HG03045 (cell line): ENCODE data around the gene ARMC9.
"Not testable (repeated sequence)": the region's sequence is repeated elsewhere in the genome, so short reads cannot be mapped to it uniquely, and the experiment has no call there.

ENCODE experiments used
- ATAC-seq: cut with Tn5 transposase; IDR thresholded peaks from one replicate; pipeline ENCODE4 v1.9.1; 2021; ENCODE audit warnings: mild to moderate bottlenecking, moderate library complexity; ENCODE audit not compliant: unreplicated experiment

ARMC9 gene

DNA sequence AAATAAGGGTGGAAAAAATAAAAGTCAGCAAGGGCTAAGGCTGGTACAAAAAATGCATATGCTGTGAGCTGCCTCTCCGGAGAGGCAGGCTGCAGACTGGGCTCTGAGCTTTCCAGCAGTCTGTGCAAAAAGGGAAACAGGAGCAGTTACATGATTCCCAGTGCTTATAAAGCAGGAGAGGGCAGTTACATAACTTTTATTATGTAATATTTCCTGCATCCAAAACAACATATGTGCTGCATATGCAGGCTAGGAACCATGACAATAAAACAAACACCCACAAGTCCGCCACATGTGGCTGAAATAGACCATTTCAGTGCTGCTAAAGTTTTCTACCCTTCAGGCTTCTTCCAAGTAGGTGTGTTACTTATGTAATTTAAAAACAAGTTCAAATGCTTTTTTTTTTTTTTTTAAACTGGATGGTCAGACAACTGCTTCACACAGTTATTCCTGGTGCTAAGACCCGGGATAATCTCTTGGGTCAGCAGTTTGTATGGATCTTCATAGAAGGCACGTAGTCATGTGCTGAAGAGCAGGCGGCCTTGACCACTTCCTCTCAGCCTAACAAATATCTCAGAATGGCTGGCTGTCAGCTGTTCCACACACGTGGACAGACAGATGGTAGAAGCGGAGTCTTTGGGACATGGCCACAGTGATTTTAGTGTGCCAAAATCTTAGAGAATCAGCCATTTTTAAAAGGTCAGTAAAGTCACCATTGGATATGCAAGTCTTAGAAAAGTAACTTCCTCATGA lies 43.5 kb downstream of the ARMC9 start:
- no peak for ATAC-seq

DNA sequence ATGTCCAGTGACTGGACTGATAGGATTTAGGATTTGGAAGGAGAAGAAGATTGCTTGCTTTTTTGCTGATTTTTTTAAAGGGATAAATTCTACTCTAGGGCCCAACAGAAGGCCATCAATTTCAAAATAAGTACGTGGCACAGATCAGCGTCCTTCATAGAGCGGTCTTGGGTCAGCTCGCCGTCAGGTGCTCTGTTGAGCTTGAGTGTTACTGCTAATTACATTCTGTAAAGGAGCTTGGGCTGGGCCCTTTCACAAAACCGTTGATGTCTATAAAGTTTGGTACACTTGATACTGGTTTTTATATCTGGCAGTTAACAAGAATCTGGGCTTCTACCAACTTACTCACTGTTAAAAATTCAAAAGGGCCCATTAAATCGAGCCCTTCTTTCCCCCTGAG lies 45.4 kb downstream of the ARMC9 start:
- ATAC-seq = no peak

DNA sequence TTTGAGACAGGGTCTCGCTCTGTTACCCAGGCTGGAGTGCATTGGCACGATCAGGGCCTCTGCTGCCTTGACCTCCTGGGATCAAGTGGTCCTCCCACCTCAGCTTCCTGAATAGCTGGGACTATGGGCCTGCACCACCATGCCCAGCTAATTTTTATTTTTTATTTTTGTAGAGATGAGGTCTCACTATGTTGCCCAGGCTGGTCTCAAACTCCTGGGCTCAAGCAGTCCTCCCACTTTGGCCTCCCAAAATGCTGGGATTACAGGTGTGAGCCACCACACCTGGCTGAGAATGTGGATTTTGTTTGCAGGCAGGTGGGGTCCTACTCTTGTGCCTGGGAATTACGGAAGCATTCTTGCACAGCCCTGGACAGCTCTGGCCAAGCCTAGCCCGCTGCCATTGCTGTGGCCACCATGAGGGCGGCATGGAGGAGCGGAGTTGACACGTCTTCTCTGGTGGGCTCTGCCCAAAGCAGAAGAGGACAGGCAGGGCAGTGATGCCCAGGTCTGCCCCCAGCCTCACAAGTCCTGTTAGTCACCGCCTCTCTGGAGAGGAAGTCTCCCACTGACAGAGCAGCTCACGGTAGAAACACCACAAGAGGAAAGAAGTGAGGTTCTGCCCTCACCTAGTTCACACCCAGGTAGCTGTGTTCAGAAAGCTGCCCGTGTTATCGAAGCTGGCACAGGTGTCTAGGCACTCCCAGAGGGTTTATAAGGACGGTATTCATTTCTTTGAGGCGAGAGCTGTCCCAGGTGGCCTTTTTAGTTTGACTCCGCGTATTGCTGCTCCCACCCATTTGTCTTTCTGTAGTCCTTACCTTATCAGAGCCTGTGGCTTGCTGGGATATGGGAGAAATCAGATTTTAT lies 46.2 kb downstream of the ARMC9 start:
- ATAC-seq = no peak

DNA sequence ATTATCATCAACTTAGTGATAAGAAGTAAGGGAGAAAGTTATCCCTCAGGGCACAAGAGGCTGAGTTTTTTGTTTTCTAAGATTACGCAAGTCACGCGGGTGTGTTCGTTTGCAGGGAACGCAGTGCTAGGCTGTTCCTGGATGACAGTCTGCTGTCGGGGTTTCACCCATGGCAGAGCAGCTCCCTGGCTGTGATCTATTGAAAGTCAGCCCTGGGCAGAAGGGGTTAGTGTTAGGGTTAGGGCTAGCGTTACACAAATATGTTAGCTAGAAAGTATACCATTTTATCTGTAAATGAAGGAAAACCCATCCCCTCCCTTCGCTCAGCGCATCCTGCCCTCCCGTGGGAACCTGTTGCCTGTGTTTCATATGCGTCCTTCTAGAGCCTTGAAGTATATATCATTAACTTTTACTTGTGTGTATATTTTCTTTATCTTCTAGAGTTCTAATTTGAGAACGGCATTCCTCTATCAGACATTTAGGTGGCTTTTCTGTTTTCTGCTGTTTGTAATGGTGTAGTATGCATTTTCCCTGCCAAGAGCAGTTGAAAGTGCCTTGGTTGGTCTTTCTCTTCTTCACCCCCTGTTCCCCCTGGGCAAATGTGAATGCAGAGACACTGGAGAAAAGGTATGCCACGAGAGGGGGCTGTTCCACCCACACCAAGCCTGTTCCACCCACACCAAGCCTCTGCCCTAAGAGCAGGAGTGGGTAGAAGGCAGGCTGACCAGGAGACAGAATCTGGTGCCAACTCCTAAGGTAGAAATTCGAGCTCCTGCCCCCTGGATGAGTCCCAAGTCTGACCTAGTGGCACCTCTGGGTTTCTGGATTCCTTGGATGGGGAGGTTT lies 47.0 kb downstream of the ARMC9 start:
- no peak for ATAC-seq

- no peak for ATAC-seq
Measured at GRCh38 chr2:231246171-231246842, 47.9 kb downstream of the ARMC9 start.

DNA sequence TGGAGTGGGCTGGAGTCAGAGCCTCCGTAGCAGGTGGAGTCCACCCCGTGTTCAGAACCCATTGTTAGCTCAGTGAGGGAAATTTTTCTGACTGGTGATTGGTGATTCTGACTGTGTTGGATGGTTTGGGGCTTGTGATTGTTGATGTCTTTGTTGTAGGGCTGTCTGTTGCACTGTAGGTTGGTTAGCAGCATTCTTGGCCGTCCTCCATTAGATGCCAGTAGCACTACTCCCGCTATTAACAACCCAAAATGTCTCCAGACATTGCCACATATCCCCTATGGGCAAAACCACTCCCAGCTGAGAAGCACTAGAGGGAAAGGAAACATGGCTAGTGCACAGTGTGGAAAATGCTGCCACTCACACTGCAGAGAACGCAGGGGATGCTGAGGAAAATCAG lies 51.7 kb downstream of the ARMC9 start:
- ATAC-seq = no peak

- no peak for ATAC-seq
Measured at GRCh38 chr2:231250698-231251097, 52.3 kb downstream of the ARMC9 start.

DNA sequence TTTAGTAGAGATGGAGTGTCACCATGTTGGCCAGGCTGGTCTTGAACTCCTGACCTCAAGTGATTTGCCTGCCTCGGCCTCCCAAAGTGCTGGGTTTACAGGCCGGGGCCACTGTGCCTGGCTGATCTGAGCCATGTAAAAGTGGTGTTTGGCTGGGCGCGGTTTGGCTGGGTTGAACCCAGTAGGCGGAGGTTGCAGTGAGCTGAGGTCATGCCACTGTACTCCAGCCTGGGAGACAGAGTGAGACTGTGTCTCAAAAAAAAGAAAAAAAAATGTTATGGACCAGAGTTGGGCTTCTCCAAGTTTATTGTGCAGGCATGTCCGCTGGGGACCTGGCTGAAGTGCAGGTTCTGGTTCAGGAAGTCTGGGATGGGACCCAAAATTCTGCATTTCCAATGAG lies 54.9 kb downstream of the ARMC9 start:
- not testable (repeated sequence) for ATAC-seq

DNA sequence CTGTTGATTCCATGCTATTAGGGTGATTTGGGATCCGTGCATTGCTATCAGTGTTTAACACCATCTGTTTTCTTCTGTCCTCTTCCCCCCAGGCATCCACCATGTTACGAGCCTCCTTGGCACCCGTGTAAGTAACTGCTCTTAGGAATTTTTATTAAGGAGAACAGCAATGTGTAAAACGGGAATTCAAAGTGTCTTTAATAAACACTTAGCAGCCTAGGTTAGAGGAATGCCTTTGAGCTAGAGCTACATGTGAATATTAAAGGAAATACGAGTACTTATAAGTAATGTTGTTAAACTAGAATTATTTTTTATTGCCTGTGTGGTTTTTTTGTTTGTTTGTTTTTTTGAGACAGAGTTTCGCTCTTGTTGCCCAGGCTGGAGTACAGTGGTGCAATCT lies 58.1 kb downstream of the ARMC9 start:
- ATAC-seq = no peak

DNA sequence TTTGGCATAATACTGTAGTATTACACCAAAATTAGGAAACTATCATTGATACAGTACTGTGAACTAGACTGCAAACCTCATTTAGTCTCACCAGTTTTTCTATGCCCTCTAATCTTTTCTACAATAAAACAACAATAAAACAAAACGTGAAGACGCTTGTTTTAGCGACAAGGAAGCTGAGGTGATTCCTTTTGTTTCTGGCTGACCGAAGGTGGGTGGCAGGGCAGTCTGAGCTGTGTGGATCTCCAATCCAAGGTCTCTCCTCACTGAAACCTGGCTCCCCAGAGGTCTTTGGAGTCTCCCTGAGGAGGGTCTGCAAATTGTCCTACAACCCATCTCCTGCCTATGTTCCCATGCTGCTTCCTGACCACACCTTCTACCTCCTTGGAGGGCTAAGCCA lies 59.3 kb downstream of the ARMC9 start:
- ATAC-seq = no peak

GRCh38 chr2:231258701-231259100 lies 60.3 kb downstream of the ARMC9 start:
- ATAC-seq = no peak

GRCh38 chr2:231259104-231259503 lies 60.7 kb downstream of the ARMC9 start:
- no peak for ATAC-seq

DNA sequence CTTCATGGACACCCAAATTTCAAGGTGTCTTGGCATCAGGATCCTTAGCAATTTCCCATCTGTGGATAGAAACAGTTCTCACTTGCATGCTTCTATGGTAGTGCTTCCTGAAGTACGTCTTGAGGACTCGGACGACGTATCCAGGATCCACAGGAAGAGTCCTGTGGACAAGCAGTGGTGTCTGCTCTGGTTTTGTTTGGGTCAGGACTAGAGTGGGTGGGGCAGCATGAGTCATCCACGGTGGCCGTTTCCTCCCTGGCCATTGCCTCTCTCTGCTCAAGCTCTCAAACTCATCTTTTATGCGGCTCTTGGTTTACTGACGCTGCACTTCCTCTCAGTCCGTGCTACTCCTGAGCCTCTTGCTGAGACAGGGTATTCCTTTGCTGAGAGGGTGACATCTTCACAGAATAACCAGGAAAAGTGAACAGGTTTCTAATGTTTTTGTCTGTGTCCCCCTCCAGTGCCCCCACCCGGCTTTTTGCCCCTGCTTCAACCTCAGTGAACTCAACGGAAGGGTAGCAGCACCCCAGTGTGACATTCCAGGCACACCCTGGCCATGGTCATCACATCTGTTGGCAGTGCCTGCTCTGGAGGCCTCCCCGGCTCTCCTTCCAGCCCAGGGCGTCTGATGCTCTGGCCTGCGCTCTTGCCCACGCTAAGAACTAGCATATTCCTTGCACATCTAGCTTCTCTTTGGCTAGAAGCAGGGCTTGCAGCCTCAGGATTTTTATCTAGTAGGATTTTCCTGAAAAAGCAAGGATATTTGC lies 62.2 kb downstream of the ARMC9 start:
- no peak for ATAC-seq

GRCh38 chr2:231263118-231263831 lies 64.8 kb downstream of the ARMC9 start:
- no peak for ATAC-seq

DNA sequence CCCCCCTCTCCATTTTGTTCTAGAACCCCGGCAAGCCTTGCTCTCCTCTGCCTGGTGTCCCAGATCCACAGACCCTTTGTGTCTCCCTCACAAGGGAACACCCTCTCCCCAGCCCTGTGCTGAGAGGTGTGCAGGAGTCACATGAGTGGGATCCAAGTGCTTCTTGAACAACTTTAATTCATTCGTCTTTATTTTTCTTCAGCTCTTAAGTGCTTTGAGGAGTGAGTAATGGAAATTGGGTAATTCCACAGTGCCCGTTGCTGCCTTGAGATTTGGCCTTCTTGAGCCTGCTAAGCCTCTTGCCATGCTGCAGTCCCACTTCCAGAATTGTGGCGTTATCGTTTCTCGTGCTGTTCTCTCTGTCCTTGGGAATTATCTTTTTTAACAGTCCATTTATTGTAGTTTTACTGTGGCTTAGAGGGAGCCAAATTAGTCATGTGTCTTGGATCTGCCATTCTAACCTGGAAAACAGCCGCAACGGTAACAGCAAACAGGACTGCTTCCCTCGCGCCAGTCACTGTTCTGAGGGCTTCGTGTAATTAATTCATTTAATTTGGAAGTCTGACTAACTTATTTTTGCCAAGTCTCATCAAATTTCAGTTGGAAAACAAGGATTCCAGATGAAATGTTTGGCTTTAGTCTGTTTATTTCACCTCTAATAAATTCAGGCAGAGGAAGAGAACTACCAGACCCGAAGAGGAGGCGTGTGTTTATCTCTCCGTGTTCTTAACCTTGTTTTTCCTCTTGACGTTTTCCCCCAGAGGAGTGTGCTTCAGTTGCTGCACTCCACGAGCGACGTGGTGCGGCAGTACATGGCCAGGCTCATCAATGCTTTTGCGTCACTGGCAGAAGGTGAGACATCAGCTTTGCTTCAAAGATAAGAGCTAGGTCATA lies 72.0 kb downstream of the ARMC9 start:
- ATAC-seq = no peak

DNA sequence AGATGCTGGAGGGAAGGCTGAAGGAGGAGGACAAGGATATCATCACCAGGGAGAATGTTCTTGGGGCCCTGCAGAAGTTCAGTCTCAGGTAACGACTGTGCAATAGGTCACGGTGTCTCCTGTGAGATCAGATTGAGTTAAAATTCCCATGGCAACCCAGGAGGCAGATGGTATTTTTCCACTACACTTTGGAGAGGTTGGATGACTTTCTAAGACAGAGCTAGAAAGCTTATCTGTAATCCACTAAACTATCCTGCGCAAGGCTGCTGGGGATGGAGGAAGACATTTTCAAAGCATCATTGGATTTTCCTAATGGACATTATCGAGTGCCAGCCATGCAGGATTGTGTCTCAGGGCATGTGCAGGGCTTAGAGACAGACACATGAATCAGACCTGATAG lies 74.6 kb downstream of the ARMC9 start:
- no peak for ATAC-seq

DNA sequence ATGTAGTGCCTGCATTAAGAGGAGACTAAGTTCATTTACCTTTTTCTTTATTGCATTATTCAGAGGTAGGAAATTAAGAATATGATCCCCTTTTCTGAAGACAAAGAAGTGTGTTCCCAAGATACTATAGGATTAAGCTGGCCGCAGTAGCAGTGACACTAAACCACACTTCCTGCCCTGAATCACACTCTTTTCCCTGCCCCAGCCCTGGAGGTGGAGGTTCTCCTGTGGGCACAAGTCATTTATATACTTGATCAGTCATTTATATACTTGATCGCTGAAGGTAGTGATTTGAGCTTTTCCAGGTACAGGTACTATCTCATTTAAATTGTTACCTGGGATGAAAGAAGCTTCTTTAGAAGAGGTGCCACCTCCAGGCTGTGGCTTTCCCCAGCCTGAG lies 78.6 kb downstream of the ARMC9 start:
- ATAC-seq = no peak

DNA sequence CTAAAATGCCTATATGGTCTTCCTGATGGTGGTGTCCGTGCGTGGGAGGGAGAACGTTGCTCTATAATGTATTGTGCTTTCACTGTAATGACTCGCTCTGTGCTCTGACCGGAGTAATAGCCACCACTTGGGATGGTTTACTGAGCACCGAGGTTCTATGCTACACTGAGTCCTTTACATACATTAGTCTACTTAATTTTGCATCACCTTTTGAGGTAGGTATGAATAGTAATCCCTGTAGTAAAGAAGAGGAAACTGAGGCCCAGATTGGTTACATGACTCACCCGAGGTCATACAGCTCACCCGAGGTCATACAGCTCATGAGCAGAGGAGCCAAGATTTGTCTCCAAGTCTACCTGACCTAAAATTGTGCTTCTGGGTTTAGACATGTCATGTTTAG lies 79.5 kb downstream of the ARMC9 start:
- no peak for ATAC-seq
